ENCODE results near the gene KIRREL1. TPM values are rescaled to one million over a fixed set of nuclear protein-coding genes. Genes with fewer than 3 reads are reported as not detected.

Gene KIRREL1
- total RNA-seq, 1 donor from 2014 or later: 39.5 TPM

DNA sequence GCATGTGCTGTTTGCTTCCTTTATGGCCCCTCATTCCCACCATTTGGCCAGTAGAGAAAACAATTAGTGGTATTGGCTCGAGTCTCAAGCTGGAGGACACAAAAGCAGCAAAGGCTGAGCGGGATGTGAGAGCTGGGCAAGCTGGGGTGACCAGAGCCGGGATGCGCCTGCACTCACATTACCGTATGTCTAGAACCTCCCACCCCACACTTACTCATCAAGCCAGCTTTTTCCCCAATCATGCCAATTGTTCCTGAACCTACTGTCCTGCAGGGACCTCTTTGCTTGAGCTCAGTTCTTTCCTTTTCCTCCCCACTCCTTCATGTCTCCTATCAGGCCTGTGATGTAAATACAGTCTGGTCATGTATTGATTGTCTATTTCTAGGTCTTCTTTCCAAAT is 45.9 kb downstream of the KIRREL1 start:
- Histone ChIP-seq H3K4me3 (no peak overlapping the region), H3K9me3 (ENCODE audit: low read depth) (no peaks in the 10 kb centered on the region), H3K27ac (no peak overlapping the region), H4K20me1 (ENCODE audit: low read depth) (peaks cover 78% of the 10 kb centered on the region), H3K9ac (no peak overlapping the region), H3F3A (ENCODE audit: low read depth) (peaks cover 49% of the 10 kb centered on the region), H3K4me1 (peaks cover 58% of the 10 kb centered on the region), H3K79me2 (ENCODE audit: low read depth) (peaks cover 94% of the 10 kb centered on the region), H3K4me2 (peak overlapping the region; percentile 21), H2AFZ (replicated peaks) (no peak overlapping the region), H3K27me3 (no peaks in the 10 kb centered on the region), H3K36me3 (no peaks in the 10 kb centered on the region)
- no peak for DNase-seq (ENCODE audit: low spot score)
- Mint-ChIP-seq H3K27ac (peak overlapping the region; percentile 9), H3K4me1 (peaks cover 83% of the 10 kb centered on the region), H3K9me3 (no peaks in the 10 kb centered on the region), H3K4me3 (no peak overlapping the region), H3K27me3 (ENCODE audit: insufficient read depth, low read depth) (peaks cover 4% of the 10 kb centered on the region), H3K36me3 (peaks cover 8% of the 10 kb centered on the region)
- no peak for TF ChIP-seq EZH2 (IDR thresholded peaks at IDR 0.05)
- no peak for TF ChIP-seq EZH2phosphoT487 (IDR thresholded peaks at IDR 0.05)
- TF ChIP-seq, protein P1, sequence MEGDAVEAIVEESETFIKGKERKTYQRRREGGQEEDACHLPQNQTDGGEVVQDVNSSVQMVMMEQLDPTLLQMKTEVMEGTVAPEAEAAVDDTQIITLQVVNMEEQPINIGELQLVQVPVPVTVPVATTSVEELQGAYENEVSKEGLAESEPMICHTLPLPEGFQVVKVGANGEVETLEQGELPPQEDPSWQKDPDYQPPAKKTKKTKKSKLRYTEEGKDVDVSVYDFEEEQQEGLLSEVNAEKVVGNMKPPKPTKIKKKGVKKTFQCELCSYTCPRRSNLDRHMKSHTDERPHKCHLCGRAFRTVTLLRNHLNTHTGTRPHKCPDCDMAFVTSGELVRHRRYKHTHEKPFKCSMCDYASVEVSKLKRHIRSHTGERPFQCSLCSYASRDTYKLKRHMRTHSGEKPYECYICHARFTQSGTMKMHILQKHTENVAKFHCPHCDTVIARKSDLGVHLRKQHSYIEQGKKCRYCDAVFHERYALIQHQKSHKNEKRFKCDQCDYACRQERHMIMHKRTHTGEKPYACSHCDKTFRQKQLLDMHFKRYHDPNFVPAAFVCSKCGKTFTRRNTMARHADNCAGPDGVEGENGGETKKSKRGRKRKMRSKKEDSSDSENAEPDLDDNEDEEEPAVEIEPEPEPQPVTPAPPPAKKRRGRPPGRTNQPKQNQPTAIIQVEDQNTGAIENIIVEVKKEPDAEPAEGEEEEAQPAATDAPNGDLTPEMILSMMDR (IDR thresholded peaks at IDR 0.05): no peak

DNA sequence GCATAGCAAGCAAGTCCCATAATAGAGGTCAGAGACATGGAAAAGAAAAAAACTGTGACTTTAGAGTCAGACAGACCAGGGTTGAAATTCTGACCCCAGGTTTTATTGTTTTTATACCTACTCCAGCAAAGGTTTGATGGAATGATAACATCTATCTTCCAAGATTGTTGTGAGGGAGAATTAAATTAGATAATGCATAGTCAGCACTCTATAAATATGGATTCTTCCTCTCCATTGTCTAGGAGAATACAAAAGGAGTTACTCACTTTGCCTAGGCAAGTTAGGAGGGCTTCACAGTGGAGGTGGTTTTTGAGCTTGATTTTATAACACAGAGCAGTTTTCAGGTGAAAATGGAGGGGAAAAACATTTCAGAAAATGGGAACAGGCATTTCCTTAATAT is 46.9 kb downstream of the KIRREL1 start:
- Histone ChIP-seq H3K4me3 (no peak overlapping the region), H3K27ac (no peak overlapping the region), H4K20me1 (ENCODE audit: low read depth) (peaks cover 78% of the 10 kb centered on the region), H3K9ac (no peak overlapping the region), H3K36me3 (no peaks in the 10 kb centered on the region), H3K4me2 (no peak overlapping the region), H3F3A (ENCODE audit: low read depth) (peaks cover 40% of the 10 kb centered on the region), H3K79me2 (ENCODE audit: low read depth) (peaks cover 95% of the 10 kb centered on the region), H3K4me1 (peaks cover 58% of the 10 kb centered on the region), H2AFZ (replicated peaks) (no peak overlapping the region), H3K27me3 (no peaks in the 10 kb centered on the region), H3K9me3 (ENCODE audit: low read depth) (no peaks in the 10 kb centered on the region)
- H3K4me1 Mint-ChIP-seq: peaks cover 81% of the 10 kb centered on the region
- no peak overlapping the region for H3K4me3 Mint-ChIP-seq
- H3K27me3 Mint-ChIP-seq (ENCODE audit: insufficient read depth, low read depth): peaks cover 7% of the 10 kb centered on the region
- TF ChIP-seq EZH2 (IDR thresholded peaks at IDR 0.05) (no peak), EZH2phosphoT487 (IDR thresholded peaks at IDR 0.05) (no peak)
- TF ChIP-seq, protein P1 (IDR thresholded peaks at IDR 0.05): no peak
- no peaks in the 10 kb centered on the region for H3K9me3 Mint-ChIP-seq
- peaks cover 8% of the 10 kb centered on the region for H3K36me3 Mint-ChIP-seq
- H3K27ac Mint-ChIP-seq: peak overlapping the region; percentile 21
- no peak for DNase-seq (ENCODE audit: low spot score)

DNA sequence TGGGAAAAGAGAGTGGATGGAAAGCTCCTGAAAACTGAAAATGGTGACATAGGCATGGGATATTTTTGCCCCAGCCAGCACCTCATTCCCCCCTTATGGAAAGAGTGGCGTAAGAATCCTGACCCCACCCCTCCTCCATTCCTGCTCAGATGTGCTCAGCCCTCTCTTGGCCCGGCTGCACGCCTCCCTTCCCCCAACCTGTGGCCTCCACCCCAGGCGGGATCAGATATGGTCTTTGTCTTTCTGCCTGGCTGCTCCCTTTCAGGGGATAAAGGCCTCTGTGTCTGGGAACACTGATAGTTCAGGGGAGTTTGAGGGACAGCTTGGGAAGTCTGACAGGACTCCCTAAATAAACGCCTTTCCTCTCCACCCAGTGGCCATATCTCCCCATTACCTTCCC is 49.8 kb downstream of the KIRREL1 start:
- Mint-ChIP-seq H3K27ac (peak overlapping the region; percentile 87), H3K4me1 (peaks cover 83% of the 10 kb centered on the region), H3K27me3 (ENCODE audit: insufficient read depth, low read depth) (peaks cover 11% of the 10 kb centered on the region), H3K4me3 (peak overlapping the region; percentile 64), H3K9me3 (no peaks in the 10 kb centered on the region), H3K36me3 (peaks cover 10% of the 10 kb centered on the region)
- TF ChIP-seq EZH2 (IDR thresholded peaks at IDR 0.05) (no peak), EZH2phosphoT487 (IDR thresholded peaks at IDR 0.05) (no peak)
- peak overlapping the region; percentile 32 for H3K4me3 ChIP-seq
- H3K27ac ChIP-seq: peak overlapping the region; percentile 87
- peak; percentile 94 for DNase-seq (ENCODE audit: low spot score)
- H3K4me1 ChIP-seq: peaks cover 69% of the 10 kb centered on the region
- no peak overlapping the region for H2AFZ ChIP-seq (replicated peaks)
- no peaks in the 10 kb centered on the region for H3K36me3 ChIP-seq
- peak overlapping the region; percentile 82 for H3K4me2 ChIP-seq
- H3F3A ChIP-seq (ENCODE audit: low read depth): peaks cover 32% of the 10 kb centered on the region
- peaks cover 94% of the 10 kb centered on the region for H3K79me2 ChIP-seq (ENCODE audit: low read depth)
- no peaks in the 10 kb centered on the region for H3K9me3 ChIP-seq (ENCODE audit: low read depth)
- H3K27me3 ChIP-seq: no peaks in the 10 kb centered on the region
- H3K9ac ChIP-seq: no peak overlapping the region
- peaks cover 78% of the 10 kb centered on the region for H4K20me1 ChIP-seq (ENCODE audit: low read depth)

DNA sequence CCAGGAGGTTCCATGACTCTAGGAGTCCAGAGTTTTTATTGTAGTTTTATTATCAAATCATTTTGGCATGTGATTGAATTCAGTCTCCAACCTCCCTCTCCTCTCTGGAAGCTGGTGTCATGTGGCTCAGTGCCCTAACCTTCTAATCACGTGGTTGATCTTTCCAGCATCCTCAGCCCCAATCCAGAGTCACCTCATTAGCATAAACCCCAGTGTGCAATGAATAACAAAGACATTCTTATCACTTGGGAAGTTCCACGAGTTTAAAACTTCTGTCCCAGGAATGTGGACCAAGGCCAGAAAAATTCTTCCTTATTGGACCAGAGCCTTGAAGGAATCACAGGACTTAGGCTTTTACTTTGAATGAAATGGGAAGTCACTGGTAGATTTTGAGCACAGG is 52.2 kb downstream of the KIRREL1 start:
- Histone ChIP-seq H3K9me3 (ENCODE audit: low read depth) (no peaks in the 10 kb centered on the region), H3K27ac (no peak overlapping the region), H2AFZ (replicated peaks) (no peak overlapping the region), H3K79me2 (ENCODE audit: low read depth) (peaks cover 94% of the 10 kb centered on the region), H3K27me3 (no peaks in the 10 kb centered on the region), H3K4me1 (peaks cover 67% of the 10 kb centered on the region), H3K36me3 (no peaks in the 10 kb centered on the region), H3K9ac (no peak overlapping the region), H3K4me3 (no peak overlapping the region), H4K20me1 (ENCODE audit: low read depth) (peaks cover 80% of the 10 kb centered on the region), H3K4me2 (peak overlapping the region; percentile 82), H3F3A (ENCODE audit: low read depth) (peaks cover 30% of the 10 kb centered on the region)
- H3K36me3 Mint-ChIP-seq: peaks cover 7% of the 10 kb centered on the region
- H3K9me3 Mint-ChIP-seq: no peaks in the 10 kb centered on the region
- DNase-seq (ENCODE audit: low spot score): peak; percentile 60
- H3K4me3 Mint-ChIP-seq: no peak overlapping the region
- H3K27me3 Mint-ChIP-seq (ENCODE audit: insufficient read depth, low read depth): peaks cover 8% of the 10 kb centered on the region
- H3K27ac Mint-ChIP-seq: peak overlapping the region; percentile 83
- TF ChIP-seq, protein P1 (IDR thresholded peaks at IDR 0.05): no peak
- TF ChIP-seq EZH2phosphoT487 (IDR thresholded peaks at IDR 0.05): no peak
- no peak for TF ChIP-seq EZH2 (IDR thresholded peaks at IDR 0.05)
- peaks cover 60% of the 10 kb centered on the region for H3K4me1 Mint-ChIP-seq

Measured in neural progenitor cell (in vitro differentiated cells).